ENCODE data around the gene ETF1. TPM values are rescaled to one million over a fixed set of nuclear protein-coding genes. Genes with fewer than 3 reads are reported as not detected.
A peak's percentile ranks its signal among the peaks of the same experiment; 100 is the strongest.

Gene ETF1
- total and polyA plus RNA-seq, 7 experiments from 2014 or later, result 19.0 to 137 (median 43.1) TPM

GRCh38 chr5:138506370-138507306 is 36.4 kb downstream of the ETF1 start:
- ChIA-PET POLR2A (no interaction called here), CTCF (interaction anchor here (0.6 to 1.8 kb wide), 2 partner anchors 57 to 407 kb away, joined by 5 to 9 read pairs; no protein-coding TSS in a partner anchor)
- H3K4me1 Mint-ChIP-seq, result peaks cover 0 to 6% (median 4%) of the 10 kb centered on the region in 7 donors
- DNase-seq, result no peak
- H3K27ac Mint-ChIP-seq, result peak overlapping the region in 1 of 9 donors; percentile 38
- intact Hi-C loops (cut with micrococcal nuclease), result no loop called here
- Histone ChIP-seq H3K27me3 (ENCODE audit: control insufficient read depth in 2 of 2, insufficient read depth in 2 of 2, low read length in 2 of 2) (no peaks in the 10 kb centered on the region), H3K27ac (ENCODE audit: low read depth, low read length) (no peak overlapping the region), H3K9me3 (ENCODE audit: control insufficient read depth in 2 of 3, low read length in 3 of 3) (no peaks in the 10 kb centered on the region), H3K4me1 (ENCODE audit: control insufficient read depth in 2 of 2, insufficient read depth in 2 of 2, low read length in 2 of 2) (no peaks in the 10 kb centered on the region), H3K36me3 (ENCODE audit: control insufficient read depth in 2 of 3, insufficient read depth in 3 of 3, low read length in 3 of 3) (peaks cover 5 to 47% (median 5%) of the 10 kb centered on the region in 3 experiments), H3K4me3 (ENCODE audit: low read length) (no peak overlapping the region)
- H3K27me3 Mint-ChIP-seq, result no peaks in the 10 kb centered on the region
- no peak for ATAC-seq
- H3K9me3 Mint-ChIP-seq, result no peaks in the 10 kb centered on the region
- H3K36me3 Mint-ChIP-seq, result peaks cover 5 to 31% (median 15%) of the 10 kb centered on the region in 5 donors
- H3K4me3 Mint-ChIP-seq, result no peak overlapping the region

- intact Hi-C loops (cut with micrococcal nuclease), result no loop called here
- Histone ChIP-seq H3K36me3 (ENCODE audit: control insufficient read depth in 2 of 3, insufficient read depth in 3 of 3, low read length in 3 of 3) (peaks cover 5 to 31% (median 5%) of the 10 kb centered on the region in 3 experiments), H3K9me3 (ENCODE audit: control insufficient read depth in 2 of 3, low read length in 3 of 3) (no peaks in the 10 kb centered on the region), H3K4me1 (ENCODE audit: control insufficient read depth in 2 of 2, insufficient read depth in 2 of 2, low read length in 2 of 2) (no peaks in the 10 kb centered on the region), H3K27me3 (ENCODE audit: control insufficient read depth in 2 of 2, insufficient read depth in 2 of 2, low read length in 2 of 2) (no peaks in the 10 kb centered on the region), H3K4me3 (ENCODE audit: low read length) (no peak overlapping the region), H3K27ac (ENCODE audit: low read depth, low read length) (no peak overlapping the region)
- ATAC-seq (no peak), DNase-seq (no peak)
- ChIA-PET CTCF (interaction anchor here (1.1 to 7.3 kb wide), 5 partner anchors 31 to 56 kb away, joined by 3 to 91 read pairs (median 12); partner anchors contain the start of genes EGR1 and ETF1), POLR2A (no interaction called here)
- peaks cover 0 to 5% (median 3%) of the 10 kb centered on the region in 7 donors for H3K4me1 Mint-ChIP-seq
- H3K9me3 Mint-ChIP-seq, result no peaks in the 10 kb centered on the region
- H3K27ac Mint-ChIP-seq, result peak overlapping the region in 2 of 9 donors; percentile 51 to 63
- H3K36me3 Mint-ChIP-seq, result peaks cover 0 to 15% (median 8%) of the 10 kb centered on the region in 5 donors
- no peaks in the 10 kb centered on the region for H3K27me3 Mint-ChIP-seq
- no peak overlapping the region for H3K4me3 Mint-ChIP-seq
Observed at GRCh38 chr5:138504799-138505198, 38.2 kb downstream of the ETF1 start.

GRCh38 chr5:138503487-138504270 is 39.4 kb downstream of the ETF1 start:
- Histone ChIP-seq H3K27ac (ENCODE audit: low read depth, low read length) (no peak overlapping the region), H3K36me3 (ENCODE audit: control insufficient read depth in 2 of 3, insufficient read depth in 3 of 3, low read length in 3 of 3) (peaks cover 1 to 22% (median 5%) of the 10 kb centered on the region in 3 experiments), H3K9me3 (ENCODE audit: control insufficient read depth in 2 of 3, low read length in 3 of 3) (no peaks in the 10 kb centered on the region), H3K27me3 (ENCODE audit: control insufficient read depth in 2 of 2, insufficient read depth in 2 of 2, low read length in 2 of 2) (no peaks in the 10 kb centered on the region), H3K4me3 (ENCODE audit: low read length) (no peak overlapping the region), H3K4me1 (ENCODE audit: control insufficient read depth in 2 of 2, insufficient read depth in 2 of 2, low read length in 2 of 2) (no peaks in the 10 kb centered on the region)
- Mint-ChIP-seq H3K4me3 (no peak overlapping the region), H3K4me1 (peaks cover 0 to 5% (median 3%) of the 10 kb centered on the region in 7 donors), H3K36me3 (peaks cover 0 to 8% (median 2%) of the 10 kb centered on the region in 5 donors), H3K27me3 (no peaks in the 10 kb centered on the region), H3K27ac (peak overlapping the region in 3 of 9 donors; percentile 9 to 47 (median 32)), H3K9me3 (no peaks in the 10 kb centered on the region)
- peak; percentile 82 for ATAC-seq
- intact Hi-C loops (cut with micrococcal nuclease), result loop anchor here (1.0 to 2.0 kb wide), 5 partner anchors 39 to 875 kb away; no protein-coding TSS in a partner anchor
- peak in 7 of 9 donors; percentile 30 to 60 (median 49) for DNase-seq
- POLR2A ChIA-PET, result interaction anchor here (1.1 to 2.0 kb wide), 3 partner anchors 32 to 54 kb away, joined by 4 to 8 read pairs (median 6); no protein-coding TSS in a partner anchor
- CTCF ChIA-PET, result interaction anchor here (0.6 to 7.3 kb wide), 19 partner anchors 10 to 1650 kb away, joined by 3 to 91 read pairs (median 4); partner anchors contain the start of genes EGR1 and ETF1

GRCh38 chr5:138502521-138502920 is 40.5 kb downstream of the ETF1 start:
- peaks cover 0 to 11% (median 0%) of the 10 kb centered on the region in 3 experiments for H3K36me3 ChIP-seq (ENCODE audit: control insufficient read depth in 2 of 3, insufficient read depth in 3 of 3, low read length in 3 of 3)
- no peak overlapping the region for H3K27ac ChIP-seq (ENCODE audit: low read depth, low read length)
- H3K4me3 ChIP-seq (ENCODE audit: low read length), result no peak overlapping the region
- POLR2A ChIA-PET, result interaction anchor here (2.0 kb wide), 1 partner anchor 39 kb away, joined by 8 read pairs; no protein-coding TSS in a partner anchor
- H3K27me3 ChIP-seq (ENCODE audit: control insufficient read depth in 2 of 2, insufficient read depth in 2 of 2, low read length in 2 of 2), result no peaks in the 10 kb centered on the region
- intact Hi-C loops (cut with micrococcal nuclease), result loop anchor here in 1 of 2 donors (2.0 kb wide), 1 partner anchor 874 kb away; no protein-coding TSS in a partner anchor
- no peak for DNase-seq
- no peak overlapping the region for H3K27ac Mint-ChIP-seq
- peaks cover 0 to 5% (median 3%) of the 10 kb centered on the region in 7 donors for H3K4me1 Mint-ChIP-seq
- no peak for ATAC-seq
- peaks cover 0 to 1% (median 0%) of the 10 kb centered on the region in 5 donors for H3K36me3 Mint-ChIP-seq
- peaks cover 0 to 2% (median 0%) of the 10 kb centered on the region in 5 donors for H3K27me3 Mint-ChIP-seq
- H3K4me3 Mint-ChIP-seq, result no peak overlapping the region
- H3K4me1 ChIP-seq (ENCODE audit: control insufficient read depth in 2 of 2, insufficient read depth in 2 of 2, low read length in 2 of 2), result no peaks in the 10 kb centered on the region
- H3K9me3 ChIP-seq (ENCODE audit: control insufficient read depth in 2 of 3, low read length in 3 of 3), result no peaks in the 10 kb centered on the region
- CTCF ChIA-PET, result interaction anchor here (0.7 to 7.3 kb wide), 10 partner anchors 11 to 316 kb away, joined by 3 to 91 read pairs (median 5); partner anchors contain the start of genes EGR1 and ETF1
- no peaks in the 10 kb centered on the region for H3K9me3 Mint-ChIP-seq

GRCh38 chr5:138502121-138502520 is 40.9 kb downstream of the ETF1 start:
- intact Hi-C loops (cut with micrococcal nuclease), result loop anchor here in 1 of 2 donors (2.0 kb wide), 1 partner anchor 873 kb away; no protein-coding TSS in a partner anchor
- H3K27ac Mint-ChIP-seq, result peak overlapping the region in 1 of 9 donors; percentile 60

More at GRCh38 chr5:138502121-138502520, 40.9 kb downstream of the ETF1 start:
- Mint-ChIP-seq H3K27me3 (peaks cover 0 to 2% (median 0%) of the 10 kb centered on the region in 5 donors), H3K36me3 (no peaks in the 10 kb centered on the region), H3K4me1 (peaks cover 0 to 5% (median 0%) of the 10 kb centered on the region in 7 donors), H3K4me3 (no peak overlapping the region), H3K9me3 (no peaks in the 10 kb centered on the region)
- DNase-seq, result no peak
- Histone ChIP-seq H3K9me3 (ENCODE audit: control insufficient read depth in 2 of 3, low read length in 3 of 3) (no peaks in the 10 kb centered on the region), H3K4me3 (ENCODE audit: low read length) (no peak overlapping the region), H3K36me3 (ENCODE audit: control insufficient read depth in 2 of 3, insufficient read depth in 3 of 3, low read length in 3 of 3) (peaks cover 0 to 7% (median 0%) of the 10 kb centered on the region in 3 experiments), H3K27ac (ENCODE audit: low read depth, low read length) (no peak overlapping the region), H3K27me3 (ENCODE audit: control insufficient read depth in 2 of 2, insufficient read depth in 2 of 2, low read length in 2 of 2) (no peaks in the 10 kb centered on the region), H3K4me1 (ENCODE audit: control insufficient read depth in 2 of 2, insufficient read depth in 2 of 2, low read length in 2 of 2) (no peaks in the 10 kb centered on the region)
- ChIA-PET CTCF (interaction anchor here (1.1 to 7.3 kb wide), 6 partner anchors 12 to 53 kb away, joined by 3 to 91 read pairs (median 8); partner anchors contain the start of genes EGR1 and ETF1), POLR2A (no interaction called here)
- no peak for ATAC-seq

Data from naive thymus-derived CD4-positive, alpha-beta T cell (primary cell).